Trophoblast cell (in vitro differentiated cells and primary cell): ENCODE results near the gene SPTB.

Source experiments
- DNase-seq, 2 donors: peaks; one replicate each; pipeline ENCODE4 v3.0.0-alpha.2; 2016
- H2AFZ ChIP-seq: 2 replicates; pipeline ENCODE4 v1.6.1; 2013; ENCODE audit warnings: low read length, moderate library complexity, mild to moderate bottlenecking; ENCODE audit not compliant: insufficient read depth, poor library complexity
- H2AK5ac ChIP-seq: 2 replicates; pipeline ENCODE4 v1.6.1; 2013; ENCODE audit warnings: mild to moderate bottlenecking, low read length
- H2BK120ac ChIP-seq: 2 replicates; pipeline ENCODE4 v1.6.1; 2013; ENCODE audit warnings: low read length, mild to moderate bottlenecking, moderate library complexity; ENCODE audit not compliant: insufficient read depth, poor library complexity
- H2BK12ac ChIP-seq: 2 replicates; pipeline ENCODE4 v1.6.1; 2013; ENCODE audit warnings: mild to moderate bottlenecking, low read length, moderate library complexity
- H2BK5ac ChIP-seq: 2 replicates; pipeline ENCODE4 v1.6.1; 2013; ENCODE audit warnings: low read length, low read depth, moderate library complexity, mild to moderate bottlenecking; ENCODE audit not compliant: poor library complexity
- H3K14ac ChIP-seq: 2 replicates; pipeline ENCODE4 v1.6.1; 2013; ENCODE audit warnings: mild to moderate bottlenecking, low read length
- H3K18ac ChIP-seq: 2 replicates; pipeline ENCODE4 v1.6.1; 2013; ENCODE audit warnings: mild to moderate bottlenecking, low read length
- H3K23ac ChIP-seq: 2 replicates; pipeline ENCODE4 v1.6.1; 2013; ENCODE audit warnings: low read length
- H3K27ac ChIP-seq: 2 replicates; pipeline ENCODE4 v1.5.1; 2013; ENCODE audit warnings: low read depth, mild to moderate bottlenecking, inconsistent platforms, low read length, moderate library complexity
- H3K27me3 ChIP-seq: 2 replicates; pipeline ENCODE4 v1.6.1; 2013; ENCODE audit warnings: inconsistent platforms, mild to moderate bottlenecking, low read length, moderate library complexity; ENCODE audit not compliant: insufficient read depth
- H3K36me3 ChIP-seq, 2 experiments: 1 replicate in 1 of 2; 2 replicates in 1 of 2; pipeline ENCODE4 v1.6.1; 2013; ENCODE audit warnings: low read length in 2 of 2, mild to moderate bottlenecking in 2 of 2, moderate library complexity in 1 of 2; ENCODE audit not compliant: insufficient read depth in 2 of 2, control insufficient read depth in 1 of 2
- H3K4ac ChIP-seq: 2 replicates; pipeline ENCODE4 v1.6.1; 2013; ENCODE audit warnings: low read depth, mild to moderate bottlenecking, low read length, moderate library complexity
- H3K4me1 ChIP-seq, 2 experiments: 1 replicate in 1 of 2; 2 replicates in 1 of 2; pipeline ENCODE4 v1.6.1; 2013; ENCODE audit warnings: low read length in 2 of 2, mild to moderate bottlenecking in 2 of 2, moderate library complexity in 1 of 2; ENCODE audit not compliant: insufficient read depth in 2 of 2, control insufficient read depth in 1 of 2
- H3K4me2 ChIP-seq: 2 replicates; pipeline ENCODE4 v1.6.1; 2013; ENCODE audit warnings: inconsistent platforms, mild to moderate bottlenecking, low read length, moderate library complexity
- H3K4me3 ChIP-seq: 2 replicates; pipeline ENCODE4 v1.5.1; 2013; ENCODE audit warnings: mild to moderate bottlenecking, low read depth, low read length, inconsistent platforms
- H3K79me1 ChIP-seq: one replicate; pipeline ENCODE4 v1.6.1; 2013; ENCODE audit warnings: low read length
- H3K79me2 ChIP-seq: 2 replicates; pipeline ENCODE4 v1.6.1; 2013; ENCODE audit warnings: low read length, mild to moderate bottlenecking; ENCODE audit not compliant: control insufficient read depth, insufficient read depth, poor library complexity
- H3K9ac ChIP-seq: 2 replicates; pipeline ENCODE4 v1.6.1; 2013; ENCODE audit warnings: mild to moderate bottlenecking, low read length
- H3K9me3 ChIP-seq: 2 replicates; pipeline ENCODE4 v1.6.1; 2013; ENCODE audit warnings: low read depth, mild to moderate bottlenecking, control low read depth, inconsistent platforms, low read length; ENCODE audit not compliant: insufficient read depth
- H4K12ac ChIP-seq: 2 replicates; pipeline ENCODE4 v1.6.1; 2013; ENCODE audit warnings: low read depth, mild to moderate bottlenecking, low read length, moderate library complexity
- H4K8ac ChIP-seq: 2 replicates; pipeline ENCODE4 v1.6.1; 2013; ENCODE audit warnings: low read depth, mild to moderate bottlenecking, low read length, moderate library complexity
- H4K91ac ChIP-seq: one replicate; pipeline ENCODE4 v1.6.1; 2013; ENCODE audit warnings: low read depth, mild to moderate bottlenecking, low read length, moderate library complexity
- WGBS: extraction: QIAGEN DNeasy Blood & Tissue Kit; methylation state at CpG from one replicate; pipeline ENCODE4 v1.1.7; 2013; ENCODE audit warnings: missing lambda C conversion rate; ENCODE audit not compliant: insufficient read length, insufficient coverage; ENCODE audit errors: extremely low coverage; 5-methylcytosine and 5-hydroxymethylcytosine counted together

Gene SPTB

GRCh38 chr14:64748521-64748920 lies 131.2 kb downstream of the SPTB start:
- Histone ChIP-seq H2BK5ac (no peak overlapping the region), H4K12ac (no peak overlapping the region), H3K4ac (no peak overlapping the region), H4K91ac (no peak overlapping the region), H2AFZ (no peak overlapping the region), H2BK120ac (no peak overlapping the region), H3K36me3 (peaks cover 59 to 62% of the 10 kb centered on the region in 2 experiments), H3K23ac (no peak overlapping the region), H3K4me1 (no peaks in the 10 kb centered on the region), H3K79me2 (no peaks in the 10 kb centered on the region), H2AK5ac (no peak overlapping the region), H3K4me3 (no peak overlapping the region), H3K4me2 (no peak overlapping the region), H3K14ac (no peak overlapping the region), H4K8ac (no peak overlapping the region), H3K79me1 (no peaks in the 10 kb centered on the region), H3K18ac (no peak overlapping the region), H3K9ac (no peak overlapping the region), H2BK12ac (no peak overlapping the region), H3K9me3 (no peaks in the 10 kb centered on the region), H3K27ac (no peak overlapping the region), H3K27me3 (no peaks in the 10 kb centered on the region)
- no CpG with 5 or more reads among the region's 6 CpGs for WGBS
- DNase-seq = no peak

GRCh38 chr14:64747327-64747726 lies 132.4 kb downstream of the SPTB start:
- no peak overlapping the region for H2BK12ac ChIP-seq
- no peaks in the 10 kb centered on the region for H3K79me1 ChIP-seq
- no peaks in the 10 kb centered on the region for H3K27me3 ChIP-seq
- no peak overlapping the region for H2AFZ ChIP-seq
- no peak overlapping the region for H3K23ac ChIP-seq
- DNase-seq = no peak
- H3K4me1 ChIP-seq = no peaks in the 10 kb centered on the region
- H2BK120ac ChIP-seq = no peak overlapping the region
- no peak overlapping the region for H3K4me3 ChIP-seq
- no peak overlapping the region for H3K4me2 ChIP-seq
- H4K8ac ChIP-seq = no peak overlapping the region
- no peak overlapping the region for H3K9ac ChIP-seq
- no CpG with 5 or more reads among the region's 5 CpGs for WGBS
- H3K14ac ChIP-seq = no peak overlapping the region
- no peaks in the 10 kb centered on the region for H3K9me3 ChIP-seq
- H3K79me2 ChIP-seq = no peaks in the 10 kb centered on the region
- H3K36me3 ChIP-seq = peaks cover 71 to 74% of the 10 kb centered on the region in 2 experiments
- H2BK5ac ChIP-seq = no peak overlapping the region
- H3K27ac ChIP-seq = no peak overlapping the region
- no peak overlapping the region for H4K91ac ChIP-seq
- H3K4ac ChIP-seq = no peak overlapping the region
- no peak overlapping the region for H3K18ac ChIP-seq
- H4K12ac ChIP-seq = no peak overlapping the region
- H2AK5ac ChIP-seq = no peak overlapping the region

GRCh38 chr14:64746298-64747250 lies 133.1 kb downstream of the SPTB start:
- H3K9ac ChIP-seq = no peak overlapping the region
- no peaks in the 10 kb centered on the region for H3K79me1 ChIP-seq
- no peak overlapping the region for H3K4me3 ChIP-seq
- H2AFZ ChIP-seq = no peak overlapping the region
- no peak overlapping the region for H3K18ac ChIP-seq
- H3K36me3 ChIP-seq = peaks cover 79 to 82% of the 10 kb centered on the region in 2 experiments
- no peak overlapping the region for H2BK5ac ChIP-seq
- H3K27ac ChIP-seq = no peak overlapping the region
- H3K14ac ChIP-seq = no peak overlapping the region
- no peaks in the 10 kb centered on the region for H3K4me1 ChIP-seq
- no peaks in the 10 kb centered on the region for H3K9me3 ChIP-seq
- no peak overlapping the region for H2BK12ac ChIP-seq
- no peak overlapping the region for H3K23ac ChIP-seq
- WGBS = no CpG with 5 or more reads among the region's 12 CpGs
- no peak overlapping the region for H2AK5ac ChIP-seq
- no peak overlapping the region for H4K91ac ChIP-seq
- no peak overlapping the region for H2BK120ac ChIP-seq
- no peaks in the 10 kb centered on the region for H3K27me3 ChIP-seq
- no peaks in the 10 kb centered on the region for H3K79me2 ChIP-seq
- H4K8ac ChIP-seq = no peak overlapping the region
- H3K4ac ChIP-seq = no peak overlapping the region
- H3K4me2 ChIP-seq = no peak overlapping the region
- no peak for DNase-seq
- no peak overlapping the region for H4K12ac ChIP-seq

GRCh38 chr14:64745511-64746091 lies 134.1 kb downstream of the SPTB start:
- no peak overlapping the region for H3K4ac ChIP-seq
- no peak overlapping the region for H3K4me2 ChIP-seq
- no peak overlapping the region for H3K9ac ChIP-seq
- H3K4me3 ChIP-seq = no peak overlapping the region
- no peaks in the 10 kb centered on the region for H3K4me1 ChIP-seq
- no peak overlapping the region for H2BK5ac ChIP-seq
- no peak overlapping the region for H4K8ac ChIP-seq
- H3K14ac ChIP-seq = no peak overlapping the region
- no peak overlapping the region for H4K91ac ChIP-seq
- WGBS = no CpG with 5 or more reads among the region's 8 CpGs
- H3K18ac ChIP-seq = no peak overlapping the region
- no peak overlapping the region for H2AFZ ChIP-seq
- H3K27me3 ChIP-seq = no peaks in the 10 kb centered on the region
- H3K79me2 ChIP-seq = no peaks in the 10 kb centered on the region
- H2AK5ac ChIP-seq = no peak overlapping the region
- H3K23ac ChIP-seq = no peak overlapping the region
- peak overlapping the region; percentile 4 for H3K27ac ChIP-seq
- H4K12ac ChIP-seq = no peak overlapping the region
- H3K79me1 ChIP-seq = no peaks in the 10 kb centered on the region
- H3K36me3 ChIP-seq = peaks cover 88 to 91% of the 10 kb centered on the region in 2 experiments
- DNase-seq = no peak
- H2BK120ac ChIP-seq = no peak overlapping the region
- H3K9me3 ChIP-seq = no peaks in the 10 kb centered on the region
- H2BK12ac ChIP-seq = no peak overlapping the region
